ENCODE data around the gene COQ10B.
"Not testable (repeated sequence)": the region's sequence is repeated elsewhere in the genome, so short reads cannot be mapped to it uniquely, and the experiment has no call there.

The COQ10B gene

GRCh38 chr2:197450465-197450864 is 2.9 kb upstream of the COQ10B start:
- POLR2A ChIA-PET (ENCODE audit: low non-redundant PET), result no interaction called here
- no peak overlapping the region for H3K27ac ChIP-seq
- no peak for DNase-seq (ENCODE audit: low spot score)
- TF ChIP-seq CTCF (conservative IDR thresholded peaks at IDR 0.05; ENCODE audit: low read depth), result no peak
- CTCF ChIA-PET, result interaction anchor here (0.5 kb wide), 1 partner anchor 75 kb away, joined by 3 read pairs; no protein-coding TSS in a partner anchor

GRCh38 chr2:197450935-197451358 is 2.4 kb upstream of the COQ10B start:
- DNase-seq (ENCODE audit: low spot score); H3K27ac ChIP-seq; POLR2A ChIA-PET (ENCODE audit: low non-redundant PET): not testable (repeated sequence)
- CTCF ChIA-PET, result interaction anchor here (0.5 kb wide), 1 partner anchor 74 kb away, joined by 3 read pairs; no protein-coding TSS in a partner anchor

GRCh38 chr2:197452754-197453122 is 614 bp upstream of the COQ10B start:
- ChIA-PET POLR2A (ENCODE audit: low non-redundant PET) (interaction anchor here (0.5 to 1.0 kb wide), 2 partner anchors 17 to 31 kb away, joined by 7 to 9 read pairs; partner anchors contain the start of gene SF3B1), CTCF (no interaction called here)
- H3K27ac ChIP-seq, result peak overlapping the region; percentile 99
- no peak for DNase-seq (ENCODE audit: low spot score)
- no peak for TF ChIP-seq CTCF (conservative IDR thresholded peaks at IDR 0.05; ENCODE audit: low read depth)

GRCh38 chr2:197453914-197454398 is 604 bp downstream of the COQ10B start:
- CTCF ChIA-PET, result no interaction called here
- POLR2A ChIA-PET (ENCODE audit: low non-redundant PET), result no interaction called here
- TF ChIP-seq CTCF (conservative IDR thresholded peaks at IDR 0.05; ENCODE audit: low read depth), result no peak
- peak; percentile 82 for DNase-seq (ENCODE audit: low spot score)
- H3K27ac ChIP-seq, result peak overlapping the region; percentile 99

- CTCF ChIA-PET, result no interaction called here
- POLR2A ChIA-PET (ENCODE audit: low non-redundant PET), result no interaction called here
- H3K27ac ChIP-seq, result no peak overlapping the region
- no peak for TF ChIP-seq CTCF (conservative IDR thresholded peaks at IDR 0.05; ENCODE audit: low read depth)
- no peak for DNase-seq (ENCODE audit: low spot score)
Observed at GRCh38 chr2:197454923-197455322, 1.6 kb downstream of the COQ10B start.

GRCh38 chr2:197455428-197455827 is 2.1 kb downstream of the COQ10B start:
- ChIA-PET CTCF (interaction anchor here (0.6 kb wide), 1 partner anchor 31 kb away, joined by 3 read pairs; no protein-coding TSS in a partner anchor), POLR2A (ENCODE audit: low non-redundant PET) (no interaction called here)

More at GRCh38 chr2:197455428-197455827, 2.1 kb downstream of the COQ10B start:
- no peak for DNase-seq (ENCODE audit: low spot score)
- TF ChIP-seq CTCF (conservative IDR thresholded peaks at IDR 0.05; ENCODE audit: low read depth), result no peak
- H3K27ac ChIP-seq, result no peak overlapping the region
